Measurements from ENCODE around the gene MGAM2. TPM values are rescaled to one million over a fixed set of nuclear protein-coding genes. Genes with fewer than 3 reads are reported as not detected.

MGAM2 gene
- total RNA-seq, 2 donors from 2014 or later, result 0.15 to 0.40 TPM

- H3K9ac ChIP-seq (ENCODE audit: extremely low read depth, low read length, poor library complexity, severe bottlenecking), result no peak overlapping the region
- peaks cover 15% of the 10 kb centered on the region for H3K4me1 Mint-ChIP-seq
- H3K4me3 Mint-ChIP-seq, result no peak overlapping the region
- TF ChIP-seq CTCF (conservative IDR thresholded peaks at IDR 0.05), result no peak
- no peaks in the 10 kb centered on the region for H3K9me3 ChIP-seq (ENCODE audit: control insufficient read depth, low read length)
- no peaks in the 10 kb centered on the region for H3K27me3 Mint-ChIP-seq (ENCODE audit: insufficient read depth)
- no peak overlapping the region for H3K27ac ChIP-seq (ENCODE audit: low read depth, low read length)
- H3K4me1 ChIP-seq (ENCODE audit: control insufficient read depth, insufficient read depth, low read length), result peaks cover 12% of the 10 kb centered on the region
- no peak for DNase-seq
- 86% methylated on average over 2 of the region's 2 CpGs; no CpG with 5 or more reads in 1 of the 2 experiments for WGBS, 2 experiments (ENCODE audit: insufficient coverage in 1 of 2, insufficient read length in 1 of 2)
- no peak overlapping the region for H3K4me3 ChIP-seq (ENCODE audit: low read length)
- no peak overlapping the region for H3K27ac Mint-ChIP-seq
- no peaks in the 10 kb centered on the region for H3K36me3 ChIP-seq (ENCODE audit: control insufficient read depth, insufficient read depth, low read length)
- H3K36me3 Mint-ChIP-seq (ENCODE audit: low read depth), result no peaks in the 10 kb centered on the region
- H3K9me3 Mint-ChIP-seq, result no peaks in the 10 kb centered on the region
- no peaks in the 10 kb centered on the region for H3K27me3 ChIP-seq (ENCODE audit: control insufficient read depth, insufficient read depth, low read length, poor library complexity, severe bottlenecking)
Measured at GRCh38 chr7:142181211-142181610, 69.7 kb downstream of the MGAM2 start.

- TF ChIP-seq CTCF (conservative IDR thresholded peaks at IDR 0.05), result no peak
- Histone ChIP-seq H3K4me3 (ENCODE audit: low read length) (no peak overlapping the region), H3K27me3 (ENCODE audit: control insufficient read depth, insufficient read depth, low read length, poor library complexity, severe bottlenecking) (no peaks in the 10 kb centered on the region), H3K36me3 (ENCODE audit: control insufficient read depth, insufficient read depth, low read length) (no peaks in the 10 kb centered on the region), H3K27ac (ENCODE audit: low read depth, low read length) (no peak overlapping the region), H3K4me1 (ENCODE audit: control insufficient read depth, insufficient read depth, low read length) (peaks cover 12% of the 10 kb centered on the region), H3K9me3 (ENCODE audit: control insufficient read depth, low read length) (no peaks in the 10 kb centered on the region), H3K9ac (ENCODE audit: extremely low read depth, low read length, poor library complexity, severe bottlenecking) (no peak overlapping the region)
- Mint-ChIP-seq H3K4me3 (no peak overlapping the region), H3K36me3 (ENCODE audit: low read depth) (no peaks in the 10 kb centered on the region), H3K9me3 (no peaks in the 10 kb centered on the region), H3K27me3 (ENCODE audit: insufficient read depth) (no peaks in the 10 kb centered on the region), H3K4me1 (peaks cover 12% of the 10 kb centered on the region), H3K27ac (no peak overlapping the region)
- WGBS, 2 experiments (ENCODE audit: insufficient coverage in 1 of 2, insufficient read length in 1 of 2), result 77 to 100% methylated on average over 1 of the region's 1 CpG
- DNase-seq, result no peak
Measured at GRCh38 chr7:142181966-142182365, 70.4 kb downstream of the MGAM2 start.

GRCh38 chr7:142185069-142185468, 73.6 kb downstream of the MGAM2 start:
- H3K4me1 Mint-ChIP-seq, result peaks cover 12% of the 10 kb centered on the region
- H3K27me3 Mint-ChIP-seq (ENCODE audit: insufficient read depth), result no peaks in the 10 kb centered on the region
- peaks cover 12% of the 10 kb centered on the region for H3K4me1 ChIP-seq (ENCODE audit: control insufficient read depth, insufficient read depth, low read length)
- H3K9ac ChIP-seq (ENCODE audit: extremely low read depth, low read length, poor library complexity, severe bottlenecking), result no peak overlapping the region
- TF ChIP-seq CTCF (conservative IDR thresholded peaks at IDR 0.05), result no peak
- no peak overlapping the region for H3K4me3 Mint-ChIP-seq
- 84 to 85% methylated on average over 2 to 3 of the region's 3 CpGs for WGBS, 2 experiments (ENCODE audit: insufficient coverage in 1 of 2, insufficient read length in 1 of 2)
- no peak overlapping the region for H3K27ac Mint-ChIP-seq
- H3K27ac ChIP-seq (ENCODE audit: low read depth, low read length), result no peak overlapping the region
- no peak for DNase-seq
- H3K9me3 ChIP-seq (ENCODE audit: control insufficient read depth, low read length), result no peaks in the 10 kb centered on the region
- H3K27me3 ChIP-seq (ENCODE audit: control insufficient read depth, insufficient read depth, low read length, poor library complexity, severe bottlenecking), result no peaks in the 10 kb centered on the region
- H3K36me3 ChIP-seq (ENCODE audit: control insufficient read depth, insufficient read depth, low read length), result no peaks in the 10 kb centered on the region
- no peaks in the 10 kb centered on the region for H3K36me3 Mint-ChIP-seq (ENCODE audit: low read depth)
- H3K4me3 ChIP-seq (ENCODE audit: low read length), result no peak overlapping the region
- H3K9me3 Mint-ChIP-seq, result no peaks in the 10 kb centered on the region

All from endodermal cell (in vitro differentiated cells).